ENCODE results near the gene SPG21. TPM values are rescaled to one million over a fixed set of nuclear protein-coding genes. Genes with fewer than 3 reads are reported as not detected.

SPG21 gene
- total and polyA plus RNA-seq, 2 of the 13 experiments (the other 11 are each of a cell fraction or from before 2014, with no cell fraction given) = 36.7 to 42.4 TPM

DNA sequence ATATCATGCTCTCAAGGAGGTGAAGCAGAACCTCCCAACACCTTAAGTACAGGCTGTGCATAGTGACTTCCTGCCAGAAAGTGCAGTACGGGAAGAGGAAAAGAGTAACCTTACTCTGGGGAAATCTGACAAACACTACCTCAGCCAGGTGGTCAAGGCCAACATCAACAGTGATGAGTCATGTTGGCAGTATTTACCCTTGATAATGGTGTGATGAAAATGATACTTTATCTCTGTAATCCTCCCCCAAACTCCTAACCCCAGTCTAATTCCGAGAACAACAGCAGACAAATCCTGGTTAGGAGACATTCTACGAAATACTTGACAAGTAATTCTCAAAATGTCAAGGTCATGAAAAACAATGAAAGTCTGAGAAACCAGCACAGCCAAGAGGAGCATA is 51.5 kb downstream of the SPG21 start (continued):
- TF ChIP-seq ZNF383 (CRISPR knock-in tag; IDR thresholded peaks at IDR 0.05; ENCODE audit: borderline replicate concordance) (no peak), RORA (CRISPR knock-in tag; IDR thresholded peaks at IDR 0.05) (no peak), ZNF180 (CRISPR knock-in tag; IDR thresholded peaks at IDR 0.05; ENCODE audit: borderline replicate concordance, low read depth) (no peak), PHF8 (CRISPR knock-in tag; IDR thresholded peaks at IDR 0.05) (no peak), POLR2AphosphoS5 (IDR thresholded peaks at IDR 0.05; ENCODE audit: low read depth, low read length) (no peak), GATAD2A (CRISPR knock-in tag; IDR thresholded peaks at IDR 0.05) (peak; percentile 57), ZNF563 (CRISPR knock-in tag; IDR thresholded peaks at IDR 0.05) (no peak), ZBTB20 (CRISPR knock-in tag; IDR thresholded peaks at IDR 0.05; ENCODE audit: borderline replicate concordance, low read depth) (no peak), PHF20 (CRISPR knock-in tag; IDR thresholded peaks at IDR 0.05) (no peak)
- TF ChIP-seq, protein P1, sequence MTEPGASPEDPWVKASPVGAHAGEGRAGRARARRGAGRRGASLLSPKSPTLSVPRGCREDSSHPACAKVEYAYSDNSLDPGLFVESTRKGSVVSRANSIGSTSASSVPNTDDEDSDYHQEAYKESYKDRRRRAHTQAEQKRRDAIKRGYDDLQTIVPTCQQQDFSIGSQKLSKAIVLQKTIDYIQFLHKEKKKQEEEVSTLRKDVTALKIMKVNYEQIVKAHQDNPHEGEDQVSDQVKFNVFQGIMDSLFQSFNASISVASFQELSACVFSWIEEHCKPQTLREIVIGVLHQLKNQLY (CRISPR knock-in tag; IDR thresholded peaks at IDR 0.05) = no peak
- TF ChIP-seq, protein P2, sequence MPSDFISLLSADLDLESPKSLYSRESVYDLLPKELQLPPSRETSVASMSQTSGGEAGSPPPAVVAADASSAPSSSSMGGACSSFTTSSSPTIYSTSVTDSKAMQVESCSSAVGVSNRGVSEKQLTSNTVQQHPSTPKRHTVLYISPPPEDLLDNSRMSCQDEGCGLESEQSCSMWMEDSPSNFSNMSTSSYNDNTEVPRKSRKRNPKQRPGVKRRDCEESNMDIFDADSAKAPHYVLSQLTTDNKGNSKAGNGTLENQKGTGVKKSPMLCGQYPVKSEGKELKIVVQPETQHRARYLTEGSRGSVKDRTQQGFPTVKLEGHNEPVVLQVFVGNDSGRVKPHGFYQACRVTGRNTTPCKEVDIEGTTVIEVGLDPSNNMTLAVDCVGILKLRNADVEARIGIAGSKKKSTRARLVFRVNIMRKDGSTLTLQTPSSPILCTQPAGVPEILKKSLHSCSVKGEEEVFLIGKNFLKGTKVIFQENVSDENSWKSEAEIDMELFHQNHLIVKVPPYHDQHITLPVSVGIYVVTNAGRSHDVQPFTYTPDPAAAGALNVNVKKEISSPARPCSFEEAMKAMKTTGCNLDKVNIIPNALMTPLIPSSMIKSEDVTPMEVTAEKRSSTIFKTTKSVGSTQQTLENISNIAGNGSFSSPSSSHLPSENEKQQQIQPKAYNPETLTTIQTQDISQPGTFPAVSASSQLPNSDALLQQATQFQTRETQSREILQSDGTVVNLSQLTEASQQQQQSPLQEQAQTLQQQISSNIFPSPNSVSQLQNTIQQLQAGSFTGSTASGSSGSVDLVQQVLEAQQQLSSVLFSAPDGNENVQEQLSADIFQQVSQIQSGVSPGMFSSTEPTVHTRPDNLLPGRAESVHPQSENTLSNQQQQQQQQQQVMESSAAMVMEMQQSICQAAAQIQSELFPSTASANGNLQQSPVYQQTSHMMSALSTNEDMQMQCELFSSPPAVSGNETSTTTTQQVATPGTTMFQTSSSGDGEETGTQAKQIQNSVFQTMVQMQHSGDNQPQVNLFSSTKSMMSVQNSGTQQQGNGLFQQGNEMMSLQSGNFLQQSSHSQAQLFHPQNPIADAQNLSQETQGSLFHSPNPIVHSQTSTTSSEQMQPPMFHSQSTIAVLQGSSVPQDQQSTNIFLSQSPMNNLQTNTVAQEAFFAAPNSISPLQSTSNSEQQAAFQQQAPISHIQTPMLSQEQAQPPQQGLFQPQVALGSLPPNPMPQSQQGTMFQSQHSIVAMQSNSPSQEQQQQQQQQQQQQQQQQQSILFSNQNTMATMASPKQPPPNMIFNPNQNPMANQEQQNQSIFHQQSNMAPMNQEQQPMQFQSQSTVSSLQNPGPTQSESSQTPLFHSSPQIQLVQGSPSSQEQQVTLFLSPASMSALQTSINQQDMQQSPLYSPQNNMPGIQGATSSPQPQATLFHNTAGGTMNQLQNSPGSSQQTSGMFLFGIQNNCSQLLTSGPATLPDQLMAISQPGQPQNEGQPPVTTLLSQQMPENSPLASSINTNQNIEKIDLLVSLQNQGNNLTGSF (CRISPR knock-in tag; IDR thresholded peaks at IDR 0.05) = no peak
- TF ChIP-seq, protein P3, sequence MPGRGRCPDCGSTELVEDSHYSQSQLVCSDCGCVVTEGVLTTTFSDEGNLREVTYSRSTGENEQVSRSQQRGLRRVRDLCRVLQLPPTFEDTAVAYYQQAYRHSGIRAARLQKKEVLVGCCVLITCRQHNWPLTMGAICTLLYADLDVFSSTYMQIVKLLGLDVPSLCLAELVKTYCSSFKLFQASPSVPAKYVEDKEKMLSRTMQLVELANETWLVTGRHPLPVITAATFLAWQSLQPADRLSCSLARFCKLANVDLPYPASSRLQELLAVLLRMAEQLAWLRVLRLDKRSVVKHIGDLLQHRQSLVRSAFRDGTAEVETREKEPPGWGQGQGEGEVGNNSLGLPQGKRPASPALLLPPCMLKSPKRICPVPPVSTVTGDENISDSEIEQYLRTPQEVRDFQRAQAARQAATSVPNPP (CRISPR knock-in tag; IDR thresholded peaks at IDR 0.05) = no peak
- TF ChIP-seq, protein P4, sequence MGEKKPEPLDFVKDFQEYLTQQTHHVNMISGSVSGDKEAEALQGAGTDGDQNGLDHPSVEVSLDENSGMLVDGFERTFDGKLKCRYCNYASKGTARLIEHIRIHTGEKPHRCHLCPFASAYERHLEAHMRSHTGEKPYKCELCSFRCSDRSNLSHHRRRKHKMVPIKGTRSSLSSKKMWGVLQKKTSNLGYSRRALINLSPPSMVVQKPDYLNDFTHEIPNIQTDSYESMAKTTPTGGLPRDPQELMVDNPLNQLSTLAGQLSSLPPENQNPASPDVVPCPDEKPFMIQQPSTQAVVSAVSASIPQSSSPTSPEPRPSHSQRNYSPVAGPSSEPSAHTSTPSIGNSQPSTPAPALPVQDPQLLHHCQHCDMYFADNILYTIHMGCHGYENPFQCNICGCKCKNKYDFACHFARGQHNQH (CRISPR knock-in tag; IDR thresholded peaks at IDR 0.05) = 0 out of 2 replicates have a peak, but pooled peaks have one; percentile 35
- TF ChIP-seq, protein P5, sequence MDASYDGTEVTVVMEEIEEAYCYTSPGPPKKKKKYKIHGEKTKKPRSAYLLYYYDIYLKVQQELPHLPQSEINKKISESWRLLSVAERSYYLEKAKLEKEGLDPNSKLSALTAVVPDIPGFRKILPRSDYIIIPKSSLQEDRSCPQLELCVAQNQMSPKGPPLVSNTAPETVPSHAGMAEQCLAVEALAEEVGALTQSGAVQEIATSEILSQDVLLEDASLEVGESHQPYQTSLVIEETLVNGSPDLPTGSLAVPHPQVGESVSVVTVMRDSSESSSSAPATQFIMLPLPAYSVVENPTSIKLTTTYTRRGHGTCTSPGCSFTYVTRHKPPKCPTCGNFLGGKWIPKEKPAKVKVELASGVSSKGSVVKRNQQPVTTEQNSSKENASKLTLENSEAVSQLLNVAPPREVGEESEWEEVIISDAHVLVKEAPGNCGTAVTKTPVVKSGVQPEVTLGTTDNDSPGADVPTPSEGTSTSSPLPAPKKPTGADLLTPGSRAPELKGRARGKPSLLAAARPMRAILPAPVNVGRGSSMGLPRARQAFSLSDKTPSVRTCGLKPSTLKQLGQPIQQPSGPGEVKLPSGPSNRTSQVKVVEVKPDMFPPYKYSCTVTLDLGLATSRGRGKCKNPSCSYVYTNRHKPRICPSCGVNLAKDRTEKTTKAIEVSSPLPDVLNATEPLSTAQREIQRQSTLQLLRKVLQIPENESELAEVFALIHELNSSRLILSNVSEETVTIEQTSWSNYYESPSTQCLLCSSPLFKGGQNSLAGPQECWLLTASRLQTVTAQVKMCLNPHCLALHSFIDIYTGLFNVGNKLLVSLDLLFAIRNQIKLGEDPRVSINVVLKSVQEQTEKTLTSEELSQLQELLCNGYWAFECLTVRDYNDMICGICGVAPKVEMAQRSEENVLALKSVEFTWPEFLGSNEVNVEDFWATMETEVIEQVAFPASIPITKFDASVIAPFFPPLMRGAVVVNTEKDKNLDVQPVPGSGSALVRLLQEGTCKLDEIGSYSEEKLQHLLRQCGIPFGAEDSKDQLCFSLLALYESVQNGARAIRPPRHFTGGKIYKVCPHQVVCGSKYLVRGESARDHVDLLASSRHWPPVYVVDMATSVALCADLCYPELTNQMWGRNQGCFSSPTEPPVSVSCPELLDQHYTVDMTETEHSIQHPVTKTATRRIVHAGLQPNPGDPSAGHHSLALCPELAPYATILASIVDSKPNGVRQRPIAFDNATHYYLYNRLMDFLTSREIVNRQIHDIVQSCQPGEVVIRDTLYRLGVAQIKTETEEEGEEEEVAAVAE (CRISPR knock-in tag; IDR thresholded peaks at IDR 0.05; ENCODE audit: borderline replicate concordance) = no peak
- TF ChIP-seq, protein P6, sequence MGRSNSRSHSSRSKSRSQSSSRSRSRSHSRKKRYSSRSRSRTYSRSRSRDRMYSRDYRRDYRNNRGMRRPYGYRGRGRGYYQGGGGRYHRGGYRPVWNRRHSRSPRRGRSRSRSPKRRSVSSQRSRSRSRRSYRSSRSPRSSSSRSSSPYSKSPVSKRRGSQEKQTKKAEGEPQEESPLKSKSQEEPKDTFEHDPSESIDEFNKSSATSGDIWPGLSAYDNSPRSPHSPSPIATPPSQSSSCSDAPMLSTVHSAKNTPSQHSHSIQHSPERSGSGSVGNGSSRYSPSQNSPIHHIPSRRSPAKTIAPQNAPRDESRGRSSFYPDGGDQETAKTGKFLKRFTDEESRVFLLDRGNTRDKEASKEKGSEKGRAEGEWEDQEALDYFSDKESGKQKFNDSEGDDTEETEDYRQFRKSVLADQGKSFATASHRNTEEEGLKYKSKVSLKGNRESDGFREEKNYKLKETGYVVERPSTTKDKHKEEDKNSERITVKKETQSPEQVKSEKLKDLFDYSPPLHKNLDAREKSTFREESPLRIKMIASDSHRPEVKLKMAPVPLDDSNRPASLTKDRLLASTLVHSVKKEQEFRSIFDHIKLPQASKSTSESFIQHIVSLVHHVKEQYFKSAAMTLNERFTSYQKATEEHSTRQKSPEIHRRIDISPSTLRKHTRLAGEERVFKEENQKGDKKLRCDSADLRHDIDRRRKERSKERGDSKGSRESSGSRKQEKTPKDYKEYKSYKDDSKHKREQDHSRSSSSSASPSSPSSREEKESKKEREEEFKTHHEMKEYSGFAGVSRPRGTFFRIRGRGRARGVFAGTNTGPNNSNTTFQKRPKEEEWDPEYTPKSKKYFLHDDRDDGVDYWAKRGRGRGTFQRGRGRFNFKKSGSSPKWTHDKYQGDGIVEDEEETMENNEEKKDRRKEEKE (IDR thresholded peaks at IDR 0.05) = no peak
